ENCODE measurements around the gene ACSL1.

Gene ACSL1, protein sequence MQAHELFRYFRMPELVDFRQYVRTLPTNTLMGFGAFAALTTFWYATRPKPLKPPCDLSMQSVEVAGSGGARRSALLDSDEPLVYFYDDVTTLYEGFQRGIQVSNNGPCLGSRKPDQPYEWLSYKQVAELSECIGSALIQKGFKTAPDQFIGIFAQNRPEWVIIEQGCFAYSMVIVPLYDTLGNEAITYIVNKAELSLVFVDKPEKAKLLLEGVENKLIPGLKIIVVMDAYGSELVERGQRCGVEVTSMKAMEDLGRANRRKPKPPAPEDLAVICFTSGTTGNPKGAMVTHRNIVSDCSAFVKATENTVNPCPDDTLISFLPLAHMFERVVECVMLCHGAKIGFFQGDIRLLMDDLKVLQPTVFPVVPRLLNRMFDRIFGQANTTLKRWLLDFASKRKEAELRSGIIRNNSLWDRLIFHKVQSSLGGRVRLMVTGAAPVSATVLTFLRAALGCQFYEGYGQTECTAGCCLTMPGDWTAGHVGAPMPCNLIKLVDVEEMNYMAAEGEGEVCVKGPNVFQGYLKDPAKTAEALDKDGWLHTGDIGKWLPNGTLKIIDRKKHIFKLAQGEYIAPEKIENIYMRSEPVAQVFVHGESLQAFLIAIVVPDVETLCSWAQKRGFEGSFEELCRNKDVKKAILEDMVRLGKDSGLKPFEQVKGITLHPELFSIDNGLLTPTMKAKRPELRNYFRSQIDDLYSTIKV

DNA sequence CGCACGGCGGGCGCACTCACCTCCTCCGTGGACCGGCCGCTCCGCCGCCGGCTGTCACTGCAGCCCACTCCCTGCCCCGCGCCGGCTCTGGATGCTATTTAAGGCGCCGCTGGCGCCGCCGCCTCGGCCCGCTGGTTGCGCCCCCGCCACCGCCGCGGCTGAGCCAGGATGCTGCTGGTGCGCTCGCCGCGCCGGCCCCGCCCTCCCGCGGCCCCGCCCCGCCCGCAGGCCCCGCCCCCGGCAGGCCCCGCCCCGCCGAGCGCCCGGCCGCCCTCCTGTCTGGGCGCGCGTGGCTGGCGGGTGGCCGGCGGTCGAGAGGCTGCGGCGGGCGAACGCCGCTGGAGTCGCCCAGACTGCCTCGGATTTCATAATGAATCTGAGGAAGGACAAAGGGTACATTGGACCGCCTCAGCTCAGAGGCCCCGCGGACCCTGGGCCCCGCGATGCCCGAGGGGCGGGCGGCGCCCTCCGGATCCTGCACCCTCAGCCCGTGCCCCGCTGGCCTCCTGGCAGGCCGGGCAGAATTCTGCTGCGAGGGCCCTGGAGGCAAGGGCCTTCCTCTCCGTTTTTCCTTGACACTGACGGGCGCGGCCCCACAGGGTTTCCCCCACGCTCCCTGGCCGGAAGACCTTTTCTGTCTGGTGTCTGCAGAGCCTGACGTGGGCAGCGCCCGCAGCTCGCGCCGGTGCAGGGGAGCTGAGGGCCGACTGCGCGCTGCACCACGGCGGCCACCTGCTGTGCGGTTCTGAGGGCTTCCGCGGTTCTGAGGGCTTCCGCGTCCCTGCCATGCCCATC, at the start of gene ACSL1:
ACSL1 (minus strand) TSS at position 73 of the 795 bp plus-strand sequence. CDS start 22,454 bp downstream, outside the sequence.
- DNase-seq (ENCODE audit: low read depth): peak; percentile 73

DNA sequence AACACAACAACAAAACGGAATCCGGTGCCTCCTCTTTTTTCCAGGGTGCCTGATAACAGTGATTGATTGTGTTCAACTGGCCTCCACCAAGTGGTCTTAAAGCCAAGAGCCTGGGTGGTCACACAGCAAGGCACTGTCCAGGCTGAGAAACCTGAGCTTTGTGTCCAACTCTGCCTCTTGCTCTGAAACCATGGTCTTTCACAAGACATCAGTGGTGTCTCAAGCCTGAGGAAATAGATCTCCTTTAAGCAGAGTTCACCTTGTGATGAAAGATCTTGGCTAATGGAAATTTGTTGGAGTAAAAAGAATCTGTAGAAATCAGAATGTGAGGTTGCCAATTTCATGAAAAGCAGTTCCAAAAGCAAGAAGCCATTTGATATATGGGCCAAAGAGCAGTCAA, 47.3 kb upstream of the ACSL1 start:
- no peak for DNase-seq (ENCODE audit: low read depth)

DNA sequence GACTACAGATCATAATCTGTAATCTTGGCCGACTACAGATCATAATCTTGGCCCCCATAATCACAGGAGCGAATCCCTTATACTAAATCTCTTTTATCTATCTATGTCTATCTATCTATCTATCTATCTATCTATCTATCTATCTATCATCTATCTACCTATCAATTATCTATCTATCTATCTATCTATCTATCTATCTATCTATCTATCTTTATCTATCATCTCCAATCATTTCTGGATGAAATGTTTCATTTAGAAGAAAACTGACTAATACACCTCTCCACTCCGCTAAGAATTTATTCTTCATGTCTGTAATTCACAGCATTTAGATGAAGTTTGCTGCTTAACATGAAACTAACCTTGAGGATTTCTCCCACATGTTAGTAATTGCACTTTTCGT, 45.0 kb upstream of the ACSL1 start:
- no peak for DNase-seq (ENCODE audit: low read depth)

DNA sequence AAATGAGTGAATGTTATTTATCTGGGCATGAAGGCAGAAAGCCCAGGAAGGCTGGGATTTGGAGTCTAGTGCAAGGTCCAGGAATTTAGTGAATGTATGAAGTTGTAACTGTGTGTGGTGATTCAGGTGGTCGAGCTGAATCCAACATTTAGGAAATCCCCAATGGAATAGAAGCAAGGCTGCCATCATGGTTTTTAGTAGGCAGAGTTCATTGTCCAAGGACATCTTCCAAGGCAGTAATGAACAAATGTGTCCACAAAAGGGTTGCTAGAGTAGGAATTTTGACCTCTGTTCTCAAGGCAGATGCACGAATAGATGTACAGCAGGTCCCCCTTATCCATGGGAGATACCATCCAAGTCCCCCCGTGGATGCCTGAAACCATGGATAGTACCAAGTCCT, 42.9 kb upstream of the ACSL1 start:
- no peak for DNase-seq (ENCODE audit: low read depth)

DNA sequence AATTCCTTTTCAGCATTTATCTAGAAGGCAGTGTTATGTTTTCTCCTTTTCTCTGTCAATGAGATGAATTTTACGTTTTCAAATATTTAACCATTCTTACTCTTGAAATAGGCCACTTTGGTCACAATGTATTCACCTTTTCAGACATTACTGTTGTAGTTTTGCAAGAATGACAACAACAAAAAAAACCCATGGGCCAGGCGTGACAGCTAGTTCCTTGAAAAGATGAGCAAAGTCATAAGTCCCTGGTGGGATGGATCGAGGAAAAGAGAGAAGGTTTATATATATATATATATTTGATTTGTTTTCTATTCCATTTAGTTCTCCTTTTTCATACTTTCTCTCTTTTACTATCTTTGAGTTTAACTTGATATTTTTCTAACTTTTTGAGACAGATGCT, 38.1 kb upstream of the ACSL1 start:
- no peak for DNase-seq (ENCODE audit: low read depth)

DNA sequence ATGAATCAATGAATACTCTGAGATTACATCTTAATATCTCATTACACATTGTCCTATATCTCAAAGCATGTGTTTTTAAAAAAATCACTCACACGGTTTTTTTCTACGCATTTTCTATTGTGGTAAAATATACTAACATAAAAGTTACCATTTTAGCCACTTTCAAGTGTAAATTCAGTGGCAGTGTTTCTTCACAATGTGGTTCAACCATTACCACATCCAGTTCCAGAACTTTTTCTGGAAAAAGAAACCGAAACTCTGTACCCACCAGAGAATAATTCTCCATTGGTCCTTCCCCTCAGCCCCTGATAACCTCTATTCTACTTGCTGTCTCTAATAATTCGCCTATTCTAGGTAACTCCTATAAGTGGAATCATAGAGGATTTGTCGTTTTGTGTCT, 35.3 kb upstream of the ACSL1 start:
- DNase-seq (ENCODE audit: low read depth): no peak

DNA sequence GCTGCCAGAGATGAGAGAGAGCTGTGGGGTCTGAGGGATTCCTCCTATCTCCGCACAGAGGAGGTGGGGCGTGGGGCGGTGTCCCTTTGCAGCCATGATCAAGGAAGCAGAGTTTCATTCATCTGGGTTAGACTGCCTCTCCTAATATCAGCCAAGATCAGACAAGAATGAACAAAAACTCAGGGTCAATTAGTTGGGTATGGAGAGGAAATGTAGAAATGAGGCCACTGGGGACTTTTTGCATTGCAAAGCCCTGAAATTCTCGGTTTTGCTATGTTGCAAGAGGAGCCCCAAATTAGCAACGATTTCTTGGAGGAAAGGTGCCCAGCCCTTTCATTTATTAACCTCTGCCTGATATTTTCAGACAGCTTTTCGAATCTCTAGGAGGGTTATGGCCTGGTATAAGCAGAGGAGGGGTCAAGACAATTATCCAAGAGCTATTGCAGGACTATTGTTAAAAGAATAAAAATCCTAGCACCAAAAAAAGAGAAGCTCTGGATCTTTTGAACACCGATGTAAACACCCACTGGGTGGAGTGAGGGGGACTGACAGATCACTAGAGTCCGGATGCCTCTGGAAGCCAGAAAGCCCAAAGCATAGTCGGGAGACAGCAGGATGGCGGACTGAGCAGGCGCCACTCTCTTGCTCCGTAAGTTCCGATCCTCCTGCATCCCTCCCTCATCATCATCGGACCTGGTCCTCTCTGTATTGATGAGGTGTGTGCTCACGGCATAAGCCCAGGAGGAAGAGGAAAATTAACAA, 34.4 kb upstream of the ACSL1 start:
- DNase-seq (ENCODE audit: low read depth): no peak

DNA sequence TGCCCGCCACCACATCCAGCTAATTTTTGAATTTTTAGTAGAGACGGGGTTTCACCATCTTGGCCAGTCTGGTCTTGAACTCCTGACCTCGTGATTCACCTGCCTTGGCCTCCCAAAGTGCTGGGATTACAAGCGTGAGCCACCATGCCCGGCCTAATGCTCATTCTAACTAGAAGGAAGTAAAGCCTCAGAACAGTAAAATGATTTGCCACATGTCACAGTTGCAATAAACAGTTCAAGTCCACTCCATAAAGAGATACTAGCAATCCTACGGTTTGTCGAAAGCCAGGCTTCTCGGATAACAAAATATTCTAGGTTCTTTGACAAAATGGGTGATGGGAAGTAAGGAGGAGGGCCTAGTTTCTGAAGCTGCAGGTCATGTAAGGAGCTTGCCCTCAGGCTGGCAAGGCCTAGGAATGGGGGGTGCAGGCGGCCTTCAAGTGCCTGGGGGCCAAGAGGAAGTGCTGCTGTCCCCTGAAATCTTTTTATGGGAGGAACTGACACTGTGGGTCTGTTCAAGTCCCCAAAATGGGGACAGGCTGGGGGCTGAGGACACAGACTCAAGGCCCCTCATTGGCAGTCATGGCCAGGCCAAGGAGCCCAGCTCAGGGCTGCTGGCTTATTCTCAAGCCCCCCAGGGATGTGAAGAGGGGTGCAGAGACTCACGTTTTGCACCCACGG, 31.8 kb upstream of the ACSL1 start:
- DNase-seq (ENCODE audit: low read depth): no peak

DNA sequence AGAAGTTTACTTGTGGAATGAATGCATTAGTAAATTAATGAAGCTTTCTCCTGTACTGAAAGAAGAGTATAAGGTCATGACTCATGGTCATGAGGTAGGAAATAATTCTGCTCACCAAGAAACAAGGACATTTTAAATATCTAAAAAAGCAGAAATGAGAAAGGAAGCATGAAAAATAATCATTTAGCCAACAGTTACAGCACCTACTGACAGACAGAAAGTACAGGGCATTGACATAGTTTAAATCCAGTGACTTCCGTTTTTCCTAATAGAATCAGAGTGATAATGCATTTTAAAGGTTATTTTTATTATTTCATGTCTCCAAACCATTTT, 30.5 kb upstream of the ACSL1 start:
- DNase-seq (ENCODE audit: low read depth): no peak

DNA sequence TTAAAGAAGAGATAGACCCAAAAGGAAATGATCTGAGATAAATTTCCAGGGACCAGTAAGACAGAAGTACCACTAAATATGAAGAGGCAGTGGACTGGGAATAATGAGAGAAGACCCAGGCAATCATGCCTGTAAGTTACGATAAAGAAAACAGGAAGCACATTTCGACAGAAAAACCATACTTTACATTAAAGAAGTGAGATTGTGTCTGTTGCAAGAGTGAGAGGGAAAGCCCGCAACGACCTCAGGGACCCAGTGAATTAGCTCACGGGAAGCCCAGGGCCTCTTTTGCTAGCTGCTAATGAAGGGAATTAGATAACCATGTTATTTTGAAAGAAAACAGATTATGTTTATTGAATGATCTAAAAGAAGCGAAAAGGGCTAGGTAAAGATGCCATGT, 28.9 kb upstream of the ACSL1 start:
- no peak for DNase-seq (ENCODE audit: low read depth)

DNA sequence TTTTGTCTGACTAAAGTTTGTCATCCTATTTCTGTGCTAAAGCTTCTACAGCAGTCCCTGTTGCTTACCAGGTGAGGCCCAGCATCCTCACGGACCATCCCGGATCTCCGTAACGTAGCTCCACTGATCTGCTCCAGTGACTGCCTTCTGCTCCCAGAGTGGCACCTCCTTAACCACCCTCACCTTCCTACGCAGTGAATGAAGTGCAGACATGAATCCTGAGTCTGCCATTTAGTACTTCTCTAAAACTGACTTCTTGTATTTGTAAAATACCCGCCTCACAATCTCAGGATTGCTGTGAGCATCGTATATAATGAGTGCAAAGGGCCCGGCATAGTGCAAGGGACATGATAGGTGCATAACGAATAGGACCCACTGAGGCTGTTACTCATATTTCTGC, 27.7 kb upstream of the ACSL1 start:
- DNase-seq (ENCODE audit: low read depth): no peak

DNA sequence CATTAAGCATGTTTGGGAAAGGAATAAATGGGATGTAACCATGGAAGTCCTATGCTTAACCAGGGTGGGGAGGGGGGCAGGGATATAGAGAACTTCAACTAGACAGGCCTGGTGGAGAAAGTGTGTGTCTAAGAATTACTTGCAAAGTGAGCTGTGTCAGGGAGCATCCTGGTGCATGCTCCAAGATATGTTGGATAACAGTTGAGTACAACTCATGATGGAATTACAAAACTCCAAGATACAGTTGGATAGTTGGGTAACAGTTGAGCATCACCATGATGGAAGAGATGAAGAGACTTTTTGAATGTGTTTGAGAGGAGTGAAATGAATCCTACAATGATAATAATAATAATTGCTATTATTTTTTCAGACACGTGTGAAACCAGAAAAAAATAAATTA, 26.1 kb upstream of the ACSL1 start:
- DNase-seq (ENCODE audit: low read depth): no peak

DNA sequence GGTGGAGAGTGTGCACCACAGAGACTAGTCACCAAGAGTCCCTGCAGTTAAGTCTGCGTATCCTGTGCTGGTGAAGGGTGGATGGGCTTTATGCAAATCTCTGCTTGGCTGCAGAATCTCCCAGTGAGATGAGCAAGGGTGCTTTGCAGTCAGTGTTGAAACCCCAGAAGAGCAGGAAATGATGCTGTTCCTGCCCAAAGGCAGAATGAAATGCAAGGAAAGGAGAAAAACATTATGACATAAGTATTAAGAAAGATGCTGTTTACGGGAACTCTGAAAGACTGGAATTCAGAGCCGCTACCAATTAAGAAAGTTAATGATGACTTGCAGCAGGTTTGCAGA, 25.4 kb upstream of the ACSL1 start:
- DNase-seq (ENCODE audit: low read depth): no peak

DNA sequence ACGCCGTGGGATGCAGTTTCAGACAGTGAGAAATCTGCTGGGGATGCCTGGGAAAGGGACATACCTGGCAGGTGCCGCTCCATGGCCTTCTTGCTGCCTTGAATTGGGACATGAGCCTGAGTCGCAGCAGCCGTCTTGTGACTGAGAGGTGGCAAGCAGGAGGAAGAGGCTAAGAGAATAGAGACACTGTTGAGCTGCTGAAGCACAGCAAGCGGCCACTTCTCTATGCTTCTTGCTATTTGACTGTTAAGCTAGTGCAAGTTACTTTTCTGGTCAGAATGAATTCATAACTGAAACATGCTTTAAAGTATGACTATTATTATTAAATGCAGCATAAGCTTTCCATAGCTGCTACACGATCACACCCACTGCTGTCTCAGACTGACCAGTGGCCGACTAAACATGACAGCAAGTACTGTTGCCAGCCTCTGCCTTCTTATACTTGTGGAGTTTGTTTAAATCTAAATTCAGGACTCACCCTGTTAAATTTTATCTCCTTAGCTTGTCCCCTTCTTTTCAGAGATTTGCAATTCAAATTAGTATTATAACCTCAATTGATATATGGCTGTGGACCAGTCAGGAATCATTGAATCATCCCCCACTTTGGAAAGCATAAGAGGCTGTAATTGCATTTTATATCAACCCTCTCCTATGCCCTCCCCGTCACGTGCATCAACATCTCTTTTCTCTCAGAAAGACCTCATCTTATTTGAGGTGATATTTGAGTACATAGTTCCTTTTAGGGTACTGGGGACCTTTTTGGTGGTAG, 24.8 kb upstream of the ACSL1 start:
- no peak for DNase-seq (ENCODE audit: low read depth)

DNA sequence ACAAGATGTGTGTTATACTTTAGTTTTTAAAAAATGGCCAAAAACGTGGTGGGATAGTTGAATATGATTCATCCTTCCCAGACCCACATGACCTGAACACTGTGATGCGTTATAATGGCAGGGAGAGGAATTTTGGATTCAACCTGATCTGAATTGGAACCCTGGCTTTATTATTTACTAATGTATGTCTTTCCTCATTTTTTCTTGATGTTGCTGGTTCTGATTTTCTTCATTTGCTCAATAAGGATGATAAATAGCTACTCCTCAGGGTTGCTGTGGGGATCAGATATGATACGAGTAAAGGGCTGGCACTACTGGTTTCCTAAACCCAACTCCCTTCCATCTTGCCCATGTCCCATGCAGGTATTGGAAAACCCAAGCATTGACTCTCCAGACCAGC, 24.2 kb upstream of the ACSL1 start:
- no peak for DNase-seq (ENCODE audit: low read depth)

DNA sequence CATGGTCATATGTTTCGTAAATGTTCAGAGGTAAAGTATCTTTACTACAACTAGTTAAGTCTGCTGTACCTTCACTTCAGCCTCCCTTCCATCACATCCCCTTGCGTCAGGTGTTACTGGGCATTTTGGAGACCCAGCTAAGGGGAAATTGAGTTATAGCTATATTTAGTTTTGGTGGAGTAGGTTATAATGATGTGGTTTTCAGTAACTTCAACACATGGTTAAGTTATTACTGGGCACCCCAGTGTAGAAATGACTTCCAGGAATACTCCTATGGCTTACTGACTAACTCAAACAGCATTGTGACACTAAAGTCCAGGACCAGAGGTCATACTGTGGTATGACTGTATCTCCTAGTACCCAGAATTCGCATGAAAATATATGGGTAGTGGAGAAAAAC, 23.4 kb upstream of the ACSL1 start:
- DNase-seq (ENCODE audit: low read depth): no peak

DNA sequence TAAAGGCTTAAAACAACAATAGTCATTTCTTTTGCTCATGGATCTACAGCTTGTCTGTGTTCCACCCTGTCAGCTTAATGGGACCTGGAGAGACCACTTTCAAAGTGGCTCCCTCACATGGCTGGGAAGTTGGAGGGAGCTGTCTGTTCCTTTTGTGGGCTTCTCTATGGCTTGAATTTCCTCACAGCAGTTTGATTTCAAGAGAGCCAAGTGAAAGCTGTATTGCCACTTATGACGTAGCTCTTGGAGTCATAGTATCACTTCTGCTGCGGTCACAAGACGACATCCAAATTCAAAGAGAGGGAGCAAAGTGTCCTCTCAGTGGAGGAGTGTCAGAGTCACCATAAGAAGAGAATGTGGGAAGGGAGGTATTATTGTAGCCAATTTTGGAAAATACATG, 22.7 kb upstream of the ACSL1 start:
- no peak for DNase-seq (ENCODE audit: low read depth)

DNA sequence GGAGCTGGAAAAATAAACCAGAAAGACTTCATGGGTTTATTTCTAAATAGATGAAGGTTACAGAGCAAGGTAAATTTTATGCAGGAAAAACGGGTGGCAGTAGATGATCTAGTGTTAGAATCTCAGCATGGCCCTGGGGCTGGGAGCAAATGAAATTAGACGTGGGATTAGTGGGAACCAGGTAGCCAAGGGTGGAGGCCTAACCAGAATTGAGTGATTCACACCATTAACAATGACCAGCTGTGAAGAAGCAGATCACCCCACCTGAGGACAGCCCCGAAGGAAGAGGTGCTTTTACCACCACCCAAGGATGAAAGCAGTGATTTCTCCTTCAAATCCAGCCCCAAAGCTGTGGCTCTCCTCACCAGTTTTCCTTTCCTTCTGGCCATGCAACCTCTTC, 20.8 kb upstream of the ACSL1 start:
- no peak for DNase-seq (ENCODE audit: low read depth)

DNA sequence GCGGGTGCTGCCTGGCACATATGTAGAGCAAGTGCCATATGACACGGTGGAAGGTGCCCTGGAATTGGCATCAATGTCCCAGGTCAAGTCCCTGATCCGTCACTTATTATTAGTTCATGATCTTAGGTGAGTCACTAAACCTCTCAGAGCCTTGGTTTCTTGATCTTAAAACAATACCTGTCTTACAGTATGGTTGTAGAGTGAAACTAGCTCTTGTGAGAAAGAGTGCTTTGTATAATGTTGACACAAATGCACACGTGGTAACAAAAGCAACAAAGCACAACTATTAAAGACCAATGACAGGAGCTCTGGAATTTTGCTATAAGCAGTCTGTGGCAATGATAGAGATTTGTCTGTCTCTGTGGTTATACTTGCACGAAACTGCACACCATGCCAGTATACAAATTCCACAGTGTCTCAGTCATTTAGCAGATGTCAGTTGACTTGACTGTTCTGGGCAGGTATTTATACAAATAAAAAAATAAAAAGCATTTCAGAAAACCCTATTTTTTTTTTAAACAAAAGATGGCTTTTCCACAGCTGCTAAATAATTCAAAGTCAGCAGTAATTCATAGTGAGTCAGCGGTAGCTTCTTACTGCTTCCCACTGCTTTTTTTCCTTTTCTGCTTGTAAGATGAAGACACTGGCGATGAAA, 19.7 kb upstream of the ACSL1 start:
- peak; percentile 45 for DNase-seq (ENCODE audit: low read depth)

DNA sequence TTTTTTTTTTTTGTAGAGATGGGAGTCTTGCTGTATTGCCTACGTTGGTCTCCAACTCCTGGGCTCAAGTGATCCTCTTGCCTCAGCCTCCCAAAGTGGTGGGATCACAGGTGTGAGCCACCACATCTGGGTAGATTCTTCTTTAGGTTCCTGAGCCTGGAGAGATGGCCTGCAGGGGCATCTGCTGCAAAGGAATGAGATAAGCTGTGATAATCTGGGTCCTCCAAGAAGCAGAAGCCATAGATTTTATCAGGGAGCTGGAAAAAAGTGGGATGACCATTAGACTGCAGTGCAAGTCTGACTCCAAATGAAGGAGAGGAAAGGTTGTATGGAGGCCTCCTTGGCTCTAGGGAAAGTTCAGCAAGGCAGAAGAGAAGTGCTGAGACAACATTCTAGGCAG, 19.0 kb upstream of the ACSL1 start:
- DNase-seq (ENCODE audit: low read depth): no peak
